ENCODE measurements around the gene NOL6.

Gene NOL6

DNA sequence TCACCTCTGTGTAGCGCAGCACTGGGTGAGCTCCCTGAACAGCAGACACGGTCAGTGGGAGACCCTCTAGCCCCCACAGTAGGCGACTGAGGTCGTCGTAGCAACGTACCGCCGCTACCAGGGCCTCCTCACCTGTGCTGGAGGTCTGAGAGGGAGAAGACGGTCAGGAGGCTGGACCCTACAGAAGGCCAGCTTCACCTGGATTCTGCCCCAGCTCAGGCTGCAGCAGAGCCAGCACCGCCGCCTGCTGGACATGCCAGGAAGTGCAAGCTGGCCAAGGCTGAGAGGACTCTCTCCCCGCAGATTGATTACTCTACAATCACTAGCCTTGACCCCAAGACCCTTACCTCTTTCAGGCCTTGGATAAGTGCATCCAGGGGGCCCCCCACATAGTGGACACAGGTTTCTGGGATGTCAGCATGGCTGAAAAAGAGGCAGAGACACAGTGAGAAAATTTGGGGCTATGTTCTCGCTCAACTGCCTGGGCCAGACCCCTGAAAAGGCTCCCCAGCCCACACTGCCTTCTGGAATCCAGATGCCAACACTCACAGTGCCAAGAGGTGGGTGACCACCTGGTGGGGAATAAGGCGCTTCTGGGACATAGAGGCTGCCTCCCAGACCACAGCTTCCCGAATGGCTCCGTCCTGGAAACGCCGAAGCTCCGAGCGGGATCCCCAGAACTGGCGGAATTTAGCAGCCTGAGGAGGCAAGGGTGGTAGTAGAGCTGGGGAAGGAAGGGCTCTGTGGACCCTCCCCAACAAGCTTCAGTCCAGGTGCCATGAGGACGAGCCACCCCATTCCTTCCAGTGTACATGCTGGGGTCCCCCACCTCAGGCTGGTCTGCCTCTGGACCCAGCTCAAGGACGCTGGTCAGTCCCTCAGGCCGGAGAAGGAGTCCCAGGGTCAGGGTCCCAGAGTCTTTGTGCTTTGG lies 6.9 kb downstream of the NOL6 start:
- Histone ChIP-seq H4K20me1 (ENCODE audit: insufficient read depth, low read length) (no peaks in the 10 kb centered on the region), H2AFZ (ENCODE audit: low read length) (no peak overlapping the region), H3K4me2 (ENCODE audit: low read depth, low read length) (no peak overlapping the region), H3K27me3 (replicated peaks; ENCODE audit: insufficient read depth, low read length) (no peaks in the 10 kb centered on the region), H3K9ac (ENCODE audit: low read length) (no peak overlapping the region), H3K9me2 (replicated peaks; ENCODE audit: insufficient read depth, low read length) (no peaks in the 10 kb centered on the region), H3F3A (ENCODE audit: insufficient read depth, low read length) (no peaks in the 10 kb centered on the region), H3K9me3 (replicated peaks; ENCODE audit: insufficient read depth, low read length) (no peaks in the 10 kb centered on the region), H3K27ac (ENCODE audit: low read length) (no peak overlapping the region), H3K36me3 (replicated peaks; ENCODE audit: insufficient read depth, low read length) (peaks cover 12% of the 10 kb centered on the region), H3K4me1 (ENCODE audit: low read length) (peaks cover 1% of the 10 kb centered on the region), H3K79me2 (ENCODE audit: low read length) (peaks cover 34% of the 10 kb centered on the region), H3K4me3 (ENCODE audit: low read length) (no peak overlapping the region)
- peak; percentile 67 for DNase-seq
- TF ChIP-seq, protein P1, sequence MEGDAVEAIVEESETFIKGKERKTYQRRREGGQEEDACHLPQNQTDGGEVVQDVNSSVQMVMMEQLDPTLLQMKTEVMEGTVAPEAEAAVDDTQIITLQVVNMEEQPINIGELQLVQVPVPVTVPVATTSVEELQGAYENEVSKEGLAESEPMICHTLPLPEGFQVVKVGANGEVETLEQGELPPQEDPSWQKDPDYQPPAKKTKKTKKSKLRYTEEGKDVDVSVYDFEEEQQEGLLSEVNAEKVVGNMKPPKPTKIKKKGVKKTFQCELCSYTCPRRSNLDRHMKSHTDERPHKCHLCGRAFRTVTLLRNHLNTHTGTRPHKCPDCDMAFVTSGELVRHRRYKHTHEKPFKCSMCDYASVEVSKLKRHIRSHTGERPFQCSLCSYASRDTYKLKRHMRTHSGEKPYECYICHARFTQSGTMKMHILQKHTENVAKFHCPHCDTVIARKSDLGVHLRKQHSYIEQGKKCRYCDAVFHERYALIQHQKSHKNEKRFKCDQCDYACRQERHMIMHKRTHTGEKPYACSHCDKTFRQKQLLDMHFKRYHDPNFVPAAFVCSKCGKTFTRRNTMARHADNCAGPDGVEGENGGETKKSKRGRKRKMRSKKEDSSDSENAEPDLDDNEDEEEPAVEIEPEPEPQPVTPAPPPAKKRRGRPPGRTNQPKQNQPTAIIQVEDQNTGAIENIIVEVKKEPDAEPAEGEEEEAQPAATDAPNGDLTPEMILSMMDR (IDR thresholded peaks at IDR 0.05; ENCODE audit: low read length): peak; percentile 94
- TF ChIP-seq EZH2phosphoT487 (IDR thresholded peaks at IDR 0.05; ENCODE audit: low read length): no peak

DNA sequence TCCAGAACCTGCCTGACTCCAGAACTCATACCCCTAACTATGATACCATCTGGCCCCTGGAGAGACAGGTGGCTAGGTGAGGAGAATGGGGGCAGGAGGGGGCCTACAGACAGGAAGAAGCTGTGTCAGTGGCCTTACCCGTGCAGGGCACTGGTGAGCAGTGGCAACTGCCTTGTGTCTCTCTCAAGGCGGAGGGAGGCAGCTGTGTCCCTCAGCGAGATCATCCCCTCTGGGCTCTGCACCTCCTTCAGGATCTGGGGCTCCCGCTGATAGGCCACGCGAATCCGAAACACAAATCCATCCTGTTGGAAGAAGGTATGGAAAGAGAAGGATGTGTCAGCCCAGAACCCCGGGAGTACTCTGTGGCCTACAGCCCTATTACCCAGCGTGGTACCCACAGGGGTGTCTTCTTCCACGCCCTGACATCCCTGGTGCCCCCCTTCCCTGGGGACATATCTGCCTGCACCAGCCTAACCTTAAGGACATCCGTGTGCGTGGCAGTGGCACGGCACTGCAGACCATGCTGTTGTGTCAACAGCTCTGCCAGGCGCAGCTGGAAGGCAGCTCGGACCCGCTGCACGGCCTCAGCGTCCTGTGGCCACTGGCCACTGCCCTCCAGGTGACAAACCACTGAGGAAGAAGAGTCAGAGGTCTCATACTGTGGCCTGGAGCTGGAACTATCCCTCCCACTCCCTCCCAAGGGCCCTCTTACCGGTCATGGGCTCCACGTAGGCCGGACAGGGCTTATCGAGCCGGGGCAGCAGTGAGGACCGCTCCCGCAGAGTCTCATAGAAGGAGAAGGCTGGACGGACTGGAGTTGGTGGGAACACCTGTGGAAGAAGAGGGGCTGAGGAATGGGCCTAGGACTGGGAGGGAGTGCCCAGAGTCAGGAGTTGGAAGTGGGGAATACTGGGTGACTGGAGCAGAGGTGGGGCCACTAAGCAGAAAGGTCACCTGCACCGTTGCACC lies 7.8 kb downstream of the NOL6 start:
- Histone ChIP-seq H3K27ac (ENCODE audit: low read length) (no peak overlapping the region), H3F3A (ENCODE audit: insufficient read depth, low read length) (no peaks in the 10 kb centered on the region), H3K4me3 (ENCODE audit: low read length) (no peak overlapping the region), H3K9ac (ENCODE audit: low read length) (no peak overlapping the region), H2AFZ (ENCODE audit: low read length) (no peak overlapping the region), H3K36me3 (replicated peaks; ENCODE audit: insufficient read depth, low read length) (peaks cover 9% of the 10 kb centered on the region), H3K4me1 (ENCODE audit: low read length) (no peaks in the 10 kb centered on the region), H3K79me2 (ENCODE audit: low read length) (peaks cover 25% of the 10 kb centered on the region), H3K4me2 (ENCODE audit: low read depth, low read length) (no peak overlapping the region), H4K20me1 (ENCODE audit: insufficient read depth, low read length) (no peaks in the 10 kb centered on the region), H3K9me2 (replicated peaks; ENCODE audit: insufficient read depth, low read length) (no peaks in the 10 kb centered on the region), H3K27me3 (replicated peaks; ENCODE audit: insufficient read depth, low read length) (no peaks in the 10 kb centered on the region), H3K9me3 (replicated peaks; ENCODE audit: insufficient read depth, low read length) (no peaks in the 10 kb centered on the region)
- no peak for DNase-seq
- TF ChIP-seq, protein P1 (IDR thresholded peaks at IDR 0.05; ENCODE audit: low read length): no peak
- TF ChIP-seq EZH2phosphoT487 (IDR thresholded peaks at IDR 0.05; ENCODE audit: low read length) (no peak), EZH2 (optimal IDR thresholded peaks at IDR 0.05; ENCODE audit: low read depth, low read length) (no peak)

DNA sequence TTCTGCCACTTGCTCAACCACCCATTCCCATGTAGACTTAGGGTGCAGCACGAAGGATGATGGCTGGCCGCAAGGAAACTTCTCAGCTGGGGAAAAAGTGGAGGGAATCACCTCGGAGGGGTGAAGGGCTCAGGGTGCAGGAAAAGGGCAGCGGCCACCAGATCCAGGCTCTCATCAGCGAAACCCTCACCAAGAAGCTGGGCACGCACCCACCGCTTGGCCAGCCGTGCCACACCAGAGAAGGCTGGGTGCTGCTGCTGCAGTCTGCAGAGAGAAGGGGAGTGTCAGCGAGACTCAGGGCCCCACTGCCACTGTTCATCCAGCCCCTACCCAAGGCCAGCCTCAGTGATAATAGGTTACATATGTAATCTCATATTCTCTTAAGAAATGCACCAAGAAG lies 8.6 kb downstream of the NOL6 start:
- no peak overlapping the region for H3K4me2 ChIP-seq (ENCODE audit: low read depth, low read length)
- no peaks in the 10 kb centered on the region for H3K27me3 ChIP-seq (replicated peaks; ENCODE audit: insufficient read depth, low read length)
- 0 out of 2 replicates have a peak, but pooled peaks cover 3% of the 10 kb centered on the region for H3K4me1 ChIP-seq (ENCODE audit: low read length)
- no peaks in the 10 kb centered on the region for H4K20me1 ChIP-seq (ENCODE audit: insufficient read depth, low read length)
- H3K4me3 ChIP-seq (ENCODE audit: low read length): no peak overlapping the region
- no peak for DNase-seq
- H3K9ac ChIP-seq (ENCODE audit: low read length): no peak overlapping the region
- peaks cover 9% of the 10 kb centered on the region for H3K36me3 ChIP-seq (replicated peaks; ENCODE audit: insufficient read depth, low read length)
- H3K9me2 ChIP-seq (replicated peaks; ENCODE audit: insufficient read depth, low read length): no peaks in the 10 kb centered on the region
- no peaks in the 10 kb centered on the region for H3K9me3 ChIP-seq (replicated peaks; ENCODE audit: insufficient read depth, low read length)
- peaks cover 26% of the 10 kb centered on the region for H3K79me2 ChIP-seq (ENCODE audit: low read length)
- TF ChIP-seq EZH2 (optimal IDR thresholded peaks at IDR 0.05; ENCODE audit: low read depth, low read length) (no peak), EZH2phosphoT487 (IDR thresholded peaks at IDR 0.05; ENCODE audit: low read length) (no peak)
- TF ChIP-seq, protein P1 (IDR thresholded peaks at IDR 0.05; ENCODE audit: low read length): no peak
- no peak overlapping the region for H2AFZ ChIP-seq (ENCODE audit: low read length)
- no peaks in the 10 kb centered on the region for H3F3A ChIP-seq (ENCODE audit: insufficient read depth, low read length)
- no peak overlapping the region for H3K27ac ChIP-seq (ENCODE audit: low read length)
